Gastroesophageal sphincter (tissue), 3 donors: ENCODE measurements around the gene PRKAR2A.

Experiments used
- CTCF ChIP-seq, 4 experiments: fragments of 200-600 bp in 2 of 4; fragments of 450-650 bp in 2 of 4; sonication (generic) in 1 of 4; IDR thresholded peaks; one replicate each; pipeline ENCODE4 v1.5.1; 2017 to 2019; ENCODE audit warnings: antibody characterized with exemption in 4 of 4, mild to moderate bottlenecking in 2 of 4, moderate library complexity in 2 of 4
- EP300 ChIP-seq: sonication (generic); formaldehyde crosslinking; IDR thresholded peaks from one replicate; pipeline ENCODE4 v1.6.1; 2017; ENCODE audit warnings: antibody characterized with exemption, mild to moderate bottlenecking
- POLR2A ChIP-seq, 2 donors: fragments of 450-650 bp; IDR thresholded peaks; one replicate each; pipeline ENCODE4 v1.6.1; 2017; ENCODE audit warnings: antibody characterized with exemption in 2 of 2, mild to moderate bottlenecking in 2 of 2, moderate library complexity in 1 of 2
- POLR2AphosphoS5 ChIP-seq: sonication (generic); formaldehyde crosslinking; IDR thresholded peaks from one replicate; pipeline ENCODE4 v1.6.1; 2017; ENCODE audit warnings: antibody characterized with exemption

GRCh38 chr3:48885753-48886152 lies 38.1 kb upstream of the PRKAR2A start:
- TF ChIP-seq CTCF (IDR thresholded peaks at IDR 0.05): no peak
- no peak for TF ChIP-seq POLR2AphosphoS5
- TF ChIP-seq POLR2A (IDR thresholded peaks at IDR 0.05): no peak
- no peak for TF ChIP-seq EP300
